NCI-H2107 treated with DMSO at 0.1 percent for 48 hours (cell line): ENCODE measurements around the gene NDST1.

ENCODE experiments used
- DNase-seq: peaks from one replicate; lab custom pipeline; 2025; ENCODE audit not compliant: unreplicated experiment; lab: John Stamatoyannopoulos, UW

NDST1 gene

GRCh38 chr5:150488519-150489359 lies 19.2 kb upstream of the NDST1 start:
- no peak for DNase-seq

- no peak for DNase-seq
These were observed 18.3 kb upstream of the NDST1 start for GRCh38 chr5:150489360-150490295.

DNA sequence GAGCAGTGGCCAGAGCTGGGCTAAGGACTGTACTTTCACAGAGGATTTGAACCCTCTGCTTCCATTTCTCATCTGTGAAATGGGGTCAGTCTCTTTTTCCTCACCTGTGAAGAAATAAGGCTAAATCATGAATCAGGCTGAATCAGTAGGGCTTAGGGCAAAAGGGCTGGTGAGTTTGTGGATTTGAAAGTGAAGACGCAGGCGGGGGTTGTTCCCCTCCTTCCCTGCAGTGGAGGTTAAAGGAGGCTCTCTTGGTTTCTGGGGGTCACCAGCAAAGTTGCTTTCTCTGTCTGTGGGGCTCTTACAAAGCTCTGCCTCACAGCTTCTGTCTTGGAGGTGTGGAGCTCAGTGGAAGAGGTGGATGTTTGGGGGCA lies 17.6 kb upstream of the NDST1 start:
- DNase-seq, result no peak

- DNase-seq, result no peak
These were observed 17.2 kb upstream of the NDST1 start for GRCh38 chr5:150490754-150491153.

- DNase-seq, result no peak
These were observed 16.1 kb upstream of the NDST1 start for GRCh38 chr5:150491876-150492275.

- no peak for DNase-seq
These were observed 15.3 kb upstream of the NDST1 start for GRCh38 chr5:150492621-150493020.

GRCh38 chr5:150496098-150496497 lies 11.8 kb upstream of the NDST1 start:
- DNase-seq, result no peak

- DNase-seq, result no peak
These were observed 11.4 kb upstream of the NDST1 start for GRCh38 chr5:150496534-150496933.

- peak; percentile 24 for DNase-seq
These were observed 10.5 kb upstream of the NDST1 start for GRCh38 chr5:150497274-150497988.

- no peak for DNase-seq
These were observed 10.0 kb upstream of the NDST1 start for GRCh38 chr5:150497989-150498317.

DNA sequence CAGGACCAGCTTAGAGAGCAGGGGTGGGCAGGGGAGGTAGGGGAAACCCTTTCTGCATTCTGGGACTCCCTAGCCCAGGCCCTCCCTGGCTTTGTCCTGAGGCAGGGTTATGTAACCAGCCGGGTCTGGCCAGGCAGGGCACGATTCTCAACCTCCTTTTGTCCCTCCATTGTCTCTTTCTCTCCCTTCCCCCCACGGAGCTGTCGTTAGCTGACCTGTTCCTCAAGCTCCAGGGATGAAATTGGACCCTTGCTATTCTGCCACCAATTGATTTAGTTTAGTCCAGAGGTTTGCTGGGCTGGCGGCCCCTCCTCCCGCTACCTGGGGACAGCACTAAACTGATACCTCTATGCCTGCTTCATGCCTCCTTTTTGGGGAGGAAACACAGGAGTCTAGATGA lies 9.4 kb upstream of the NDST1 start:
- DNase-seq, result no peak

GRCh38 chr5:150498971-150499370 lies 9.0 kb upstream of the NDST1 start:
- no peak for DNase-seq

- no peak for DNase-seq
These were observed 8.4 kb upstream of the NDST1 start for GRCh38 chr5:150499437-150499956.

- DNase-seq, result no peak
These were observed 7.5 kb upstream of the NDST1 start for GRCh38 chr5:150500328-150500841.

DNA sequence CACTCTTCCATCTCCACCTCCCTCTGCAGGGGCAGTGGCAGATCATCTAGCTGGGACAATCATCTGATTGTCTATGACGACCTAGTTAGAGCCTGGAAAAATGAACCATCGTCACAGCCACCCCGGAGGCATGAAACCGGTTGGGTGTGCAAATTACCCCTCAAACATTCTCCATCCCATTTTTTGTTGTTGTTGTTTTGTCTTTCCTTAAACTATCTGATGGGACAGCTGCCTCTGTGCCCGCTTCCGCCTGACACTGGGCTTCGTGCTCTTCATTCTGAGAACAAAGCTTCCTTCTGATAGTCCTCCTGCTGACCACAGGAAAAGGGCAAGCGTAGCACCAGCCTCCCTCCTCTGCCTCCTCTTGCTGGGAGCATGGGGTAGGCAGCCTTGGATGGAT lies 7.0 kb upstream of the NDST1 start:
- no peak for DNase-seq

GRCh38 chr5:150502106-150502505 lies 5.8 kb upstream of the NDST1 start:
- DNase-seq, result no peak

- DNase-seq, result no peak
These were observed 5.1 kb upstream of the NDST1 start for GRCh38 chr5:150502847-150503246.

DNA sequence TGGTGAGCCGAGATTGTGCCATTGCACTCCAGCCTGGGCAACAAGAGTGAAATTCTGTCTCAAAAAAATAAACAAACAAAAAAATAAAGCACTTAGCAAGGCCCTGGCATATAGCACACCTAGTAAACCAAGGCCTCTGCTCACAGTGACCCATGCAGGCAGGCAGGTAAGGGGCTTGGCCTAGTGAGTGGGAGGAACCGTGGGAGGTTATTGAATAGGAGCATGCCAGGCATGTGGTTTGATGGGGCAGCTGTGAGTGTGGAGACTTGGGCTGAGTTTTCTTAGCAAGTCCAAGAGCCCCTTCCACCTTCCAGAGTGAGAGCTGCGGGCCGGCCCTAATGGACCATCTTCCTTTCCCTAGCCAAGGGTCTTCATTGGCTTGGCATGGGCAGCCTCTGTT lies 4.5 kb upstream of the NDST1 start:
- DNase-seq, result no peak

- no peak for DNase-seq
These were observed 3.8 kb upstream of the NDST1 start for GRCh38 chr5:150503977-150504620.

DNA sequence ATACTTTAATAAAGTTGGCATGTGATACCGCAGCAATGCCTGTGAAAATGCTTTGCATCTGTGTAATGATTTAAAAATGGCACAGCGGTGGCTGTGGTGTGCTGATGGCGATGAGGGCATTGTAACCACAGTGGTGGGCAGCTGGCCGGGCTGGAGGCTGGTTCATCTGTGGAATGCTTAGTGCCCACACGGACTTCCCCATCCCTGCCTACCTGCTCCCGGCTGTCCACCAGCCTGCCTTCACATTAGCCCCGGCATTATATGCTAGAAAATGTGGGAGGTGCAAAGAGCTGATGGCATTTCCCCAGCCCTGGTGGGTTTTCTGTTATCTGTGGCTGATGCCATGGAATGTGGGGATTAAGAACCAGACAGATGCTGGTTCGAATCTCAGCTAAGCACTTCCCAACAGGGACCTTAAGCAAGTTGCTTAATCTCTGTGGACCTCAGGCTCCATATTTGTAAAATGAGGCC lies 2.9 kb upstream of the NDST1 start:
- no peak for DNase-seq
